CD4-positive, CD25-positive, alpha-beta regulatory T cell (primary cell): ENCODE data around the gene ATRX. TPM values are rescaled to one million over a fixed set of nuclear protein-coding genes. Genes with fewer than 3 reads are reported as not detected.
A peak's percentile ranks its signal among the peaks of the same experiment; 100 is the strongest.
"Not testable (repeated sequence)": the region's sequence is repeated elsewhere in the genome, so short reads cannot be mapped to it uniquely, and the experiment has no call there.

Experiments used
- ATAC-seq, 2 donors: fragments of 150-1000 bp; cut with Tn5 transposase; one replicate each; pipeline ENCODE4 v1.10.0; 2021; ENCODE audit warnings: low read depth in 2 of 2, moderate number of reproducible peaks in 2 of 2, moderate library complexity in 1 of 2
- DNase-seq, 3 donors: peaks; one replicate each; pipeline versions ENCODE4 v3.0.0 to v3.0.0-alpha.2; 2012 to 2022; ENCODE audit warnings: mixed read lengths in 1 of 3
- H3K27ac ChIP-seq: one replicate; pipeline ENCODE4 v1.7.0; 2013; ENCODE audit warnings: mild to moderate bottlenecking, low read length; ENCODE audit not compliant: insufficient read depth, poor library complexity, severe bottlenecking
- H3K27me3 ChIP-seq: one replicate; pipeline ENCODE4 v1.7.0; 2013; ENCODE audit warnings: low read length; ENCODE audit not compliant: control insufficient read depth, insufficient read depth
- H3K36me3 ChIP-seq: one replicate; pipeline ENCODE4 v1.7.0; 2013; ENCODE audit warnings: mild to moderate bottlenecking, low read length, moderate library complexity; ENCODE audit not compliant: control insufficient read depth, insufficient read depth
- H3K4me1 ChIP-seq: 2 replicates; pipeline ENCODE4 v1.7.0; 2013; ENCODE audit warnings: mild to moderate bottlenecking, low read length; ENCODE audit not compliant: insufficient read depth, control insufficient read depth, poor library complexity, severe bottlenecking
- H3K4me3 ChIP-seq: one replicate; pipeline ENCODE4 v1.7.0; 2013; ENCODE audit warnings: low read depth, mild to moderate bottlenecking, low read length, moderate library complexity
- H3K9me3 ChIP-seq, 2 experiments: 1 replicate in 1 of 2; 2 replicates in 1 of 2; pipeline ENCODE4 v1.7.0; 2013; ENCODE audit warnings: low read length in 2 of 2, mild to moderate bottlenecking in 1 of 2, moderate library complexity in 1 of 2; ENCODE audit not compliant: control insufficient read depth in 2 of 2
- H3K27ac Mint-ChIP-seq, 3 donors: one replicate each; pipeline ENCODE4 v1.8.0; 2020 to 2022; ENCODE audit warnings: mild to moderate bottlenecking in 3 of 3, mixed read lengths in 3 of 3, moderate library complexity in 2 of 3
- H3K27me3 Mint-ChIP-seq: one replicate; pipeline ENCODE4 v1.8.0; 2022; ENCODE audit warnings: mild to moderate bottlenecking, mixed read lengths
- H3K36me3 Mint-ChIP-seq: one replicate; pipeline ENCODE4 v1.8.0; 2020; ENCODE audit warnings: mixed read lengths
- H3K4me1 Mint-ChIP-seq, 4 donors: one replicate each; pipeline ENCODE4 v1.8.0; 2020 to 2022; ENCODE audit warnings: mixed read lengths in 4 of 4, mild to moderate bottlenecking in 1 of 4
- H3K4me3 Mint-ChIP-seq, 4 donors: one replicate each; pipeline ENCODE4 v1.8.0; 2020 to 2022; ENCODE audit warnings: mild to moderate bottlenecking in 4 of 4, mixed read lengths in 4 of 4, moderate library complexity in 3 of 4
- H3K9me3 Mint-ChIP-seq, 7 donors: one replicate each; pipeline ENCODE4 v1.8.0; 2020 to 2022; ENCODE audit warnings: mixed read lengths in 7 of 7, mild to moderate bottlenecking in 3 of 7, moderate library complexity in 2 of 7
- polyA plus RNA-seq, 4 donors: library from polyadenylated mRNA; unstranded; fragments of 300-500 nt; fragmentation: Illumina TruSeq; gene quantifications; one replicate each; pipeline ENCODE4 v1.2.3, GENCODE V29; 2021
- total RNA-seq: library from RNA; stranded (reverse); gene quantifications from one replicate; pipeline ENCODE4 v1.2.3, GENCODE V29; 2022

Gene ATRX
- total and polyA plus RNA-seq, 5 donors from 2014 or later = 35.2 to 175 (median 46.0) TPM

GRCh38 chrX:77731821-77732419 is 54.1 kb downstream of the ATRX start:
- no peak for DNase-seq
- Histone ChIP-seq H3K27ac (no peak overlapping the region), H3K36me3 (no peaks in the 10 kb centered on the region), H3K27me3 (no peaks in the 10 kb centered on the region), H3K9me3 (no peaks in the 10 kb centered on the region), H3K4me3 (no peak overlapping the region), H3K4me1 (peaks cover 9% of the 10 kb centered on the region)
- Mint-ChIP-seq H3K27ac (peak overlapping the region; percentile 38 to 85 (median 79)), H3K27me3 (no peaks in the 10 kb centered on the region), H3K36me3 (no peaks in the 10 kb centered on the region), H3K4me1 (peaks cover 25 to 40% (median 33%) of the 10 kb centered on the region in 4 donors), H3K4me3 (peak overlapping the region in 2 of 4 donors; percentile 0 to 46), H3K9me3 (peaks cover 0 to 2% (median 0%) of the 10 kb centered on the region in 7 donors)
- no peak for ATAC-seq

DNA sequence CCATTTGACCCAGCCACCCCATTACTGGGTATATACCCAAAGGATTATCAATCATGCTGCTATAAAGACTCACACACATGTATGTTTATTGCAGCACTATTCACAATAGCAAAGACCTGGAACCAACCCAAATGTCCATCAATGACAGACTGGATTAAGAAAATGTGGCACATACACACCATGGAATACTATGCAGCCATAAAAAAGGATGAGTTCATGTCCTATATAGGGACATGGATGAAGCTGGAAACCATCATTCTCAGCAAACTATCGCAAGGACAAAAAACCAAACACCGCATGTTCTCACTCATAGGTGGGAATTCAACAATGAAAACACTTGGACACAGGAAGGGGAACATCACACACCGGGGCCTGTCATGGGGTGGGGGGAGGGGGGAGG is 59.9 kb downstream of the ATRX start:
- H3K4me3 Mint-ChIP-seq = not testable (repeated sequence)

DNA sequence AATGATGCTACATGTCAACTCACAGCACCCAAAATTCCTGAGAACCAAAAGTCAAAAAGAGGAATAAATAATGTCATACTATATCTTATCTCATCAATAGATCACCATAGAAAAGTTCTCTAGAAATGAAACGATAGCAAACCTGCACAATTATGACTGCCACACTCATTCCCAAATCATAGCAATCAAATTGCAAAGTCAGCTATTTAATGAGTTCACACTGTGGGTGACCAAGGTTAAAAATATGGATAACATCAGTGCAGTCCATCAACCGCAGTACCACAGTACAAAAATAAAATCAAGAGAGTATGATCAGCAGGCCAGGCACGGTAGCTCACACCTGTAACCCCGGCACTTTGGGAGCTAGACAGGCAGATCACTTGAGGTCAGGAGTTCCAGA is 62.3 kb downstream of the ATRX start:
- Mint-ChIP-seq H3K4me1 (peaks cover 20 to 43% (median 38%) of the 10 kb centered on the region in 4 donors), H3K27ac (no peak overlapping the region)

More for the DNA sequence above, 59.9 kb downstream of the ATRX start:
- H3K27ac Mint-ChIP-seq = peak overlapping the region in 1 of 3 donors; percentile 48
- H3K9me3 ChIP-seq, H3K4me1 ChIP-seq, H3K36me3 Mint-ChIP-seq, DNase-seq, H3K27me3 Mint-ChIP-seq, ATAC-seq, H3K36me3 ChIP-seq, H3K27me3 ChIP-seq, H3K27ac ChIP-seq, H3K4me3 ChIP-seq, H3K9me3 Mint-ChIP-seq: not testable (repeated sequence)
- H3K4me1 Mint-ChIP-seq = peaks cover 11 to 32% (median 28%) of the 10 kb centered on the region in 4 donors

DNA sequence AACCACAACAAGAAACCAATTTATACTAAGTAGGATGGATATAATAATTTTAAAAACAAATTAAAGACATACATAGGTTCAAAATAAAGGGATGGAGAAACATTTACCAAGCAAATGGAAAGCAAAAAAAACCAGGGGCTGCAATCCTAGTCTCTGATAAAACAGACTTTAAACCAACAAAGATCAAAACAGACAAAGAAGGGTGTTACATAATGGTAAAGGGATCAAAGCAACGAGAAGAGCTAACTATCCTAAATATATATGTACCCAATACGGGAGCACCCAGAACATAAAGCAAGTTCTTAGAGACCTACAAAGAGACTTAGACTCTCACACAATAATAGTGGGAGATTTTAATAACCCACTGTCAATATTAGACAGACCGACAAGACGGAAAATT is 66.6 kb downstream of the ATRX start:
- H3K4me3 Mint-ChIP-seq = peak overlapping the region in 2 of 4 donors; percentile 47 to 57
- peaks cover 7% of the 10 kb centered on the region for H3K36me3 ChIP-seq
- ATAC-seq (no peak), DNase-seq (no peak)
- H3K9me3 ChIP-seq = no peaks in the 10 kb centered on the region
- no peaks in the 10 kb centered on the region for H3K4me1 ChIP-seq
- H3K9me3 Mint-ChIP-seq = peaks cover 0 to 5% (median 0%) of the 10 kb centered on the region in 7 donors
- peaks cover 6% of the 10 kb centered on the region for H3K36me3 Mint-ChIP-seq
- no peak overlapping the region for H3K4me3 ChIP-seq
- H3K27me3 Mint-ChIP-seq = no peaks in the 10 kb centered on the region
- peaks cover 20 to 58% (median 45%) of the 10 kb centered on the region in 4 donors for H3K4me1 Mint-ChIP-seq
- H3K27ac Mint-ChIP-seq = peak overlapping the region in 2 of 3 donors; percentile 14 to 22
- H3K27me3 ChIP-seq = no peaks in the 10 kb centered on the region
- H3K27ac ChIP-seq = peak overlapping the region; percentile 23

More for the DNA sequence above, 62.3 kb downstream of the ATRX start:
- Mint-ChIP-seq H3K9me3 (peaks cover 0 to 7% (median 0%) of the 10 kb centered on the region in 7 donors), H3K36me3 (no peaks in the 10 kb centered on the region), H3K27me3 (no peaks in the 10 kb centered on the region), H3K4me3 (no peak overlapping the region)
- H3K27ac ChIP-seq = no peak overlapping the region
- H3K36me3 ChIP-seq = no peaks in the 10 kb centered on the region
- H3K4me1 ChIP-seq = no peaks in the 10 kb centered on the region
- ATAC-seq (no peak), DNase-seq (no peak)
- H3K4me3 ChIP-seq = no peak overlapping the region
- H3K27me3 ChIP-seq = no peaks in the 10 kb centered on the region
- H3K9me3 ChIP-seq = no peaks in the 10 kb centered on the region

DNA sequence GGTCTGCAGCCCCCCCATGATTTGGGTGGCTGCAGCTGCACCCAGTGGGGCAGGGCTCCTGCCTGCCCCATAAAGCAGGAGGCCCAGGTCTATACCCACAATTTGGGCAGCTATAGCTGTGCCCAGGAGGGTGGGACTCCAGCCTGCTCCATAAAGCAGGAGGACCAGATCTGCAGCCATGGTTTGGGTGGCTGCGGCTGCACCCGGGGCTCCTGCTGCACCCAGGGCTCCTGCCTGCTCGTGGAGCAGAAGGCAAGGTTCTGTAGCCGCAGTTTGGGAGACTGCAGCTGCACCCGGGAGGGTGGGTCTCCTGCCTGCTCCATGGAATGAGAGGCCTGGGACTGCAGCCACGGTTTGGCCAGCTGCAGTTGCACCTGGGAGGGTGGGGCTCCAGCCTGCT is 81.1 kb downstream of the ATRX start:
- Mint-ChIP-seq H3K4me1 (peaks cover 3 to 15% (median 9%) of the 10 kb centered on the region in 4 donors), H3K4me3 (no peak overlapping the region), H3K36me3 (peaks cover 4% of the 10 kb centered on the region), H3K27ac (no peak overlapping the region), H3K27me3 (no peaks in the 10 kb centered on the region), H3K9me3 (peaks cover 0 to 3% (median 0%) of the 10 kb centered on the region in 7 donors)
- no peak overlapping the region for H3K4me3 ChIP-seq
- peaks cover 16% of the 10 kb centered on the region for H3K36me3 ChIP-seq
- no peaks in the 10 kb centered on the region for H3K9me3 ChIP-seq
- no peaks in the 10 kb centered on the region for H3K4me1 ChIP-seq
- no peak for DNase-seq
- H3K27me3 ChIP-seq = no peaks in the 10 kb centered on the region
- ATAC-seq = no peak
- no peak overlapping the region for H3K27ac ChIP-seq

- no peak for DNase-seq
- H3K4me1 Mint-ChIP-seq = peaks cover 19 to 43% (median 29%) of the 10 kb centered on the region in 4 donors
- H3K4me3 ChIP-seq = no peak overlapping the region
- H3K27me3 ChIP-seq = no peaks in the 10 kb centered on the region
- no peak overlapping the region for H3K4me3 Mint-ChIP-seq
- H3K9me3 ChIP-seq = no peaks in the 10 kb centered on the region
- no peaks in the 10 kb centered on the region for H3K27me3 Mint-ChIP-seq
- H3K36me3 Mint-ChIP-seq = no peaks in the 10 kb centered on the region
- no peak for ATAC-seq
- no peaks in the 10 kb centered on the region for H3K9me3 Mint-ChIP-seq
- H3K27ac ChIP-seq = no peak overlapping the region
- H3K4me1 ChIP-seq = no peaks in the 10 kb centered on the region
- peaks cover 23% of the 10 kb centered on the region for H3K36me3 ChIP-seq
- H3K27ac Mint-ChIP-seq = peak overlapping the region in 1 of 3 donors; percentile 25
These were observed 87.8 kb downstream of the ATRX start for GRCh38 chrX:77698242-77698641.

DNA sequence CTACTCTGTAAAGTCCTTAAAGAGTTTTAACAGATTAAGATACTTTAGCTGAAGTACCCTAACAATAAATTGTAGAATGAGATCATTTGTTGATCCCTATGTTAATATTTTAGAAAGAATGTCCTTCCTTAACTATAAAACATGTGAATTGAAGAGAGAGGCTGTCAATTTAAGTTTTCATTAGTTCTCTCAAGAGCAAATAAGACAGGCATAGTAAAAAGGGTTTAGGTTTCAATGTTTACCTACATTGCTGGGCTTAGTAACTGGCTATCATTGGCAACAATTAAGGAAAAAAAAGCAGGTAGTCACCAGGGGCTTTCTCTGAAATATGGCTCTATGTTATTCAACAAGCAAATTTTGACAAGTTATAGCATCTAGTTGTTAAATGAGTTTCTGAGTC is 91.5 kb downstream of the ATRX start:
- H3K27ac Mint-ChIP-seq = peak overlapping the region in 2 of 3 donors; percentile 33 to 69
- H3K36me3 Mint-ChIP-seq = no peaks in the 10 kb centered on the region

DNA sequence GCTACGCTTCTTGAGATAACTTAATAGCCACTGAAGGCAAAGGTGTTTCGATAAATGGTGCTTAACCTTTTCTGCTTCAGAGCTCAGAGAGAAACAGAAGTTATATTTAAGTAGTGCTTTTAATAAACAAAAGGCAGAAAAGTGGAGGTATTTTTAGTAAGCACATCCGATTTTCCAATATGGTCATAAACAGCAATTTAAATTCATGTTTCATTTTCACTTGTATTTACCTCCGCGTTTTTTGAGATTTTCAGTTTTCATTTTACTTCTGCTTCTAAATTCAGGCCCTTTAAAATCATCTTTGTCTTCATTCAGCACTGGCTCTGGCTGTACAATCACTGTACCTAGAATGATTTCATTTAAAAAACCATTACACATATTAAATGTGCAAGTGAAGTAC is 92.4 kb downstream of the ATRX start:
- no peaks in the 10 kb centered on the region for H3K4me1 ChIP-seq
- ATAC-seq = no peak
- H3K27me3 Mint-ChIP-seq = no peaks in the 10 kb centered on the region
- H3K4me1 Mint-ChIP-seq = peaks cover 9 to 22% (median 17%) of the 10 kb centered on the region in 4 donors
- no peaks in the 10 kb centered on the region for H3K9me3 ChIP-seq
- H3K4me3 Mint-ChIP-seq = no peak overlapping the region
- peaks cover 0 to 1% (median 0%) of the 10 kb centered on the region in 7 donors for H3K9me3 Mint-ChIP-seq
- peaks cover 36% of the 10 kb centered on the region for H3K36me3 ChIP-seq
- peak overlapping the region; percentile 4 to 32 (median 19) for H3K27ac Mint-ChIP-seq
- no peaks in the 10 kb centered on the region for H3K36me3 Mint-ChIP-seq
- no peak for DNase-seq
- no peaks in the 10 kb centered on the region for H3K27me3 ChIP-seq
- H3K27ac ChIP-seq = peak overlapping the region; percentile 19
- H3K4me3 ChIP-seq = peak overlapping the region; percentile 51

More for the DNA sequence above, 91.5 kb downstream of the ATRX start:
- H3K9me3 ChIP-seq = no peaks in the 10 kb centered on the region
- no peak for ATAC-seq
- no peaks in the 10 kb centered on the region for H3K27me3 Mint-ChIP-seq
- H3K4me1 Mint-ChIP-seq = peaks cover 12 to 30% (median 19%) of the 10 kb centered on the region in 4 donors
- no peaks in the 10 kb centered on the region for H3K4me1 ChIP-seq
- peaks cover 0 to 1% (median 0%) of the 10 kb centered on the region in 7 donors for H3K9me3 Mint-ChIP-seq
- peaks cover 30% of the 10 kb centered on the region for H3K36me3 ChIP-seq
- H3K27me3 ChIP-seq = no peaks in the 10 kb centered on the region
- H3K4me3 Mint-ChIP-seq = no peak overlapping the region
- H3K27ac ChIP-seq = no peak overlapping the region
- DNase-seq = no peak
- no peak overlapping the region for H3K4me3 ChIP-seq
